AG09319 (cell line): ENCODE measurements around the gene DCAF8L2.
A peak's percentile ranks its signal among the peaks of the same experiment; 100 is the strongest.

Experiments
- DNase-seq: peaks from one replicate; pipeline ENCODE4 v3.0.0-alpha.2; 2010; ENCODE audit warnings: low read depth; ENCODE audit errors: extremely low read depth
- CTCF ChIP-seq: IDR thresholded peaks from 2 replicates; pipeline ENCODE4 v1.5.1; 2011; ENCODE audit warnings: low read depth, mild to moderate bottlenecking, inconsistent platforms, low read length, moderate library complexity

The DCAF8L2 gene

DNA sequence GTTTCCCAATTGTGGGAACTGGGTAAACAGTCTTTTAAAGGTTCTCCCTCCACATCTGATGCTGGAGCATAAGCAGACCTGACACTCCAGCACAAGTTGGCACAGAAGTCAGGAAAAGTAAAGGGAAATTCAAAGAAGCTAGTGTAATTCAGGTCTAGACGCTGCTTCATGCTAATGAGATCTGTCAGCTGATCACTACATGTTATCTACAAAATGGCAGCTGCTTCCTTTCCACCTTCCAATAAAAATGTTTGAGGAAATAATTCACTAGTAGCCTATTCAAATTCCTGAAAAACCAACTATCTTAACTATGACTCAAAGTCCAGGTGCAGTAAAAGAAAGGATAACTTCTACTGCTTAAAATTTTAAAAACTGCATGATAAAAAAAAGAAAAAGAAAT lies 29.3 kb downstream of the DCAF8L2 start:
- no peak for TF ChIP-seq CTCF
- no peak for DNase-seq

- no peak for DNase-seq
- peak; percentile 29 for TF ChIP-seq CTCF
Measured at GRCh38 chrX:27619975-27620374, 29.8 kb downstream of the DCAF8L2 start.

DNA sequence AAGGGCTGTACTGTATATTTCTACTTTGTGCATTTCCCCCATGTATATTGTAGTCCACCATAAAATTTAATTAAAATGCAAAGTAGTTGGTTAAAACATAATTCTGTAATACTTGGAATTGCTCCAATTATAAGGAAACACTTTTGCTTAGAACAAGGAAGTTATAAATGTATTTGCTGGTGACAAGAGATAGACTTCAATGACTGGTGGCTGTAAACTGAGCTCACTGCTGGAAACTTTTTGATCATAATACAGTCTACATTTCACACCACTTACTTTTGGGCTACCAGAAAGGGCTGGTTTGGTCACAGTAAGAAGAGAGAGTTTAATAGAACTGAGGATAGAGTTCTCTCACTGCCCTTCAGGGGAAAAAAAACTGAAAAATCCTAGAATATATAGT lies 32.7 kb downstream of the DCAF8L2 start:
- no peak for DNase-seq
- no peak for TF ChIP-seq CTCF

DNA sequence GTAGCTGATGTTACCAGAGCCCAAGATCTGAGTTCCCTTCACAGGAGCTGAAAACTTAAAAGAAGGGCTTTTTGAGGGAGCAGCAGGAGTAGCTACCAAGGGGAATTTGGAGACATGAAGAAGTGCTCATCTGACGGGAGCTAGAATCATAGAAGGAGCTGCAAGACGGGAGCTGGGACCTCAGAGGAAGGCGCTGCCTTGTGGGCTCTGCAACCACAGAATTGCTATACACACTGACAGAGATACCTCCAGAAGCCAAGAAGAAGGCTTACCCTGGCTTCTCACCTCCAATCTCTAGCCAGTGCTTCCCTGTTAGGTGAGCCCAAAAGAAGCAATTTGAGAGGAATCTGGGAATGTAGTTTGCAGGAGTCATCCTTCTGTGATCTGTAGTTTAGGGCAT lies 35.9 kb downstream of the DCAF8L2 start:
- no peak for DNase-seq
- TF ChIP-seq CTCF: no peak

GRCh38 chrX:27633328-27633727 lies 43.2 kb downstream of the DCAF8L2 start:
- DNase-seq: no peak
- TF ChIP-seq CTCF: no peak

DNA sequence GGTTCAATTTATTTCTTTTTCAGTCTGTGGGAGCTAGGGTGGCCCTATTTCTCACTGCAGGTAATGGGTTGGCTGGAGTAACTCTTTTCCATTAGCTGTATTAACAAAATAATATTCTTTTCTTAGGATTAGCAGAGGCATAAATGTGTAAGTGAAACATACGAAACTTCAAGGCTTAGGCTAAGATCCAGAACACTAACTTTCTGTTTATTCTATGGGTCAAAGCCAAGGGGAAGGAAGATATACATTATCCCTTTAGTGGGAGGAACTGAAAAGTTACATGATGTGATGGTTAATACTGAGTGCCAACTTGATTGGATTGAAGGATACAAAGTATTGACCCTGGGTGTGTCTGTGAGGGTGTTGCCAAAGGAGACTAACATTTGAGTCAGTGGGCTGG lies 66.4 kb downstream of the DCAF8L2 start:
- DNase-seq: no peak
- TF ChIP-seq CTCF: no peak

DNA sequence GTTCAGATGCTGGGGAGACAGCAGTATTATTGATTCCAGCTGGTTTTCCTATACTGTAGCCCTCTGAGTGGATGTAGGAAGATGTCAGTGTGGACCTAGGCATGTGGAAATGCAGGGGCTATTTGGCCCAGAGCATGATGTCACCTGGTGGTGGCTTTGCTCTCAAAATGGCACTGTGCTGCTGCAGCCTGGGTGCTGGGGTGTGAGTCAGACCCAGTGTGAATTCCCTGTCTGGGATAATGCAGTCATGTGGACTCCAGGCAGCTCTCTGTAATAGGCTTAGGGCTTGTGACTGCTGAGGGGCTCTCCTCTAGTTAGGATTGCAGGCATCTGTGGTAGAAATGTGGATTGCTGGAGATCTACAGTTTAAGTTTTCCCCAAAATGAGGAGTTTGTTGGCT lies 70.7 kb downstream of the DCAF8L2 start:
- no peak for TF ChIP-seq CTCF
- DNase-seq: no peak
